ENCODE data around the gene CACNG7.

CACNG7 gene

DNA sequence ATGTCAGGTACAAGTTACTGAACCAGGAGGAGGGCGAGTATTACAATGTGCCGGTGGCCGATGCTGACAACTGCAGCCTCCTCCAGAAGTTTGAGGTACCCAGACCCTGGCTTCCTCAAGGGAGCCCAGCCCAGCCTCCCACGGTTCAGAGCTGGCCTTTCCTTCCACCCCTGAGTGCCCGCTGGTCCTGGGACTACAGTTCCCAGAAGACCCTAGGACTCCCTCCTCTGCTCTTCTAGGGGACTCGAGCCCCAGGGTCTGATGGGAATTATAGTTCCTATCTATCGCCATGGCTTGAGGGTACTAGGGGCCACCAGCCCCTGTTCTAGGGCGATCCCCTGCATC lies 16.1 kb upstream of the CACNG7 start:
- Histone ChIP-seq H3K4me1 (ENCODE audit: control insufficient read depth, insufficient read depth, low read length) (no peaks in the 10 kb centered on the region), H3K27me3 (ENCODE audit: control insufficient read depth in 1 of 2, insufficient read depth in 2 of 2, low read length in 2 of 2) (peaks cover 29 to 37% of the 10 kb centered on the region in 2 donors), H3K36me3 (ENCODE audit: control insufficient read depth in 2 of 2, insufficient read depth in 2 of 2, low read length in 2 of 2) (no peaks in the 10 kb centered on the region), H3K9me3 (ENCODE audit: control insufficient read depth in 2 of 2, low read length in 2 of 2) (no peaks in the 10 kb centered on the region), H3K9ac (ENCODE audit: low read length in 2 of 2) (no peak overlapping the region), H3K27ac (ENCODE audit: low read length) (no peak overlapping the region), H3K4me3 (ENCODE audit: low read length in 2 of 2) (no peak overlapping the region)

DNA sequence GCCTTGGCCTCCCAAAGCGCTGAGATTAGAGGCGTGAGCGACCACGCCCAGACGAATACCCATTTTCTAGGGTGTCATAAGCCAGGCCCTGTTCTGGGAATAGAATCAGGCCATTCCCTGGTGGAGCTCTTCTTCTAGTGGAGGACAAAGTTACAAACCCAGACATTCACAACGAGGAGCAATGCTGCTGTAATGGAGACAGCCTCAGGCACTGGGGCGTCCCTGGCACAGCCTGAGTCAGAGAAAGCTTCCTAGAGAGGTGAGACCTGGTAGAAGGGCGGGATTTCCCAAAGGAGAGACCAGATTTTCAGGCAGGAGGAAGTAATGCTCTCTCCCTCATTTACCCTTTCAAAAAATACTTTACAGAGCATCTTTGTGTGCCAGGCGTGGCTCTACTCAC lies 14.4 kb upstream of the CACNG7 start:
- H3K27ac ChIP-seq (ENCODE audit: low read length), result no peak overlapping the region
- no peaks in the 10 kb centered on the region for H3K4me1 ChIP-seq (ENCODE audit: control insufficient read depth, insufficient read depth, low read length)
- H3K9ac ChIP-seq (ENCODE audit: low read length in 2 of 2), result no peak overlapping the region
- H3K9me3 ChIP-seq (ENCODE audit: control insufficient read depth in 2 of 2, low read length in 2 of 2), result no peaks in the 10 kb centered on the region
- no peaks in the 10 kb centered on the region for H3K36me3 ChIP-seq (ENCODE audit: control insufficient read depth in 2 of 2, insufficient read depth in 2 of 2, low read length in 2 of 2)
- no peak overlapping the region for H3K4me3 ChIP-seq (ENCODE audit: low read length in 2 of 2)
- H3K27me3 ChIP-seq (ENCODE audit: control insufficient read depth in 1 of 2, insufficient read depth in 2 of 2, low read length in 2 of 2), result peaks cover 38 to 43% of the 10 kb centered on the region in 2 donors

DNA sequence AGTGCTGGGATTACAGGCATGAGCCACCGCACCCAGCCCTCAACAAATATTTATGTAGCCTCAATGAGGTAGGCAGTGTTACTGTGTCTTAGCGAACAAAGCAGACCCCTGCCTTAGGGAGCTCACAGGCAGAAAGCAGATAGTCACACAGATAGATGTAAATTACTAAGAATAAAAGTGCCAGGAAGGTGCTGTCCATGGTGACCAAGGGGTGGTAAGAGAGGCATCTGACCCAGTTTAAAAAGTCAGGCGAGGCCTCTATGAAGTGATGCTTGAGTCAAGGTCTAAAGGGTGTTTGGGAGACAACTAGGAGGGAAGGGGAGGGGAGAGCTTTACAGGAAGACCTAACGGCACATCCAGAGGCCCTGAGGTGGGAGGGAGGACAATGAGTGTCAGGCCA lies 12.4 kb upstream of the CACNG7 start:
- Histone ChIP-seq H3K27me3 (ENCODE audit: control insufficient read depth in 1 of 2, insufficient read depth in 2 of 2, low read length in 2 of 2) (peaks cover 42 to 44% of the 10 kb centered on the region in 2 donors), H3K27ac (ENCODE audit: low read length) (no peak overlapping the region), H3K36me3 (ENCODE audit: control insufficient read depth in 2 of 2, insufficient read depth in 2 of 2, low read length in 2 of 2) (no peaks in the 10 kb centered on the region), H3K9me3 (ENCODE audit: control insufficient read depth in 2 of 2, low read length in 2 of 2) (no peaks in the 10 kb centered on the region), H3K4me3 (ENCODE audit: low read length in 2 of 2) (no peak overlapping the region), H3K4me1 (ENCODE audit: control insufficient read depth, insufficient read depth, low read length) (no peaks in the 10 kb centered on the region), H3K9ac (ENCODE audit: low read length in 2 of 2) (no peak overlapping the region)

DNA sequence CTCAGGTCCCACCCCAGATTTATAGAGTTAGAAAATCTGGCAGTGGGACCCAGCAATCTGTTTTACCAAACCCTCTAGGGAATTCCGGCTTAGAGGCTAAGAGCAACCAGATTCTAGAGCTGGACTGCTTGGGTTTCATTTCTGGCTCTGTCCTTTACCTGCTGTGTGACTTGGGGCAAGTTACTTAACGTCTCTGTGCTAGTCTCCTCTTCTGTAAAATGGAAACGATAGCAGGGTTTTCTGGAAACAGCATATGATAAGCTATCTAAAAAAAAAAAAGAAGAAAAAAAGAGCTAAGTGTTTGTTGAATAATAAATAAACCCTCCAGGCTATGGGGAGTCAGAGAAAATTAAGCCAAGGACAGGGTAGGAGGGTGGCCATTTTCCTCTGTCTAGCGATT lies 11.6 kb upstream of the CACNG7 start:
- H3K4me1 ChIP-seq (ENCODE audit: control insufficient read depth, insufficient read depth, low read length), result no peaks in the 10 kb centered on the region
- H3K9ac ChIP-seq (ENCODE audit: low read length in 2 of 2), result no peak overlapping the region

DNA sequence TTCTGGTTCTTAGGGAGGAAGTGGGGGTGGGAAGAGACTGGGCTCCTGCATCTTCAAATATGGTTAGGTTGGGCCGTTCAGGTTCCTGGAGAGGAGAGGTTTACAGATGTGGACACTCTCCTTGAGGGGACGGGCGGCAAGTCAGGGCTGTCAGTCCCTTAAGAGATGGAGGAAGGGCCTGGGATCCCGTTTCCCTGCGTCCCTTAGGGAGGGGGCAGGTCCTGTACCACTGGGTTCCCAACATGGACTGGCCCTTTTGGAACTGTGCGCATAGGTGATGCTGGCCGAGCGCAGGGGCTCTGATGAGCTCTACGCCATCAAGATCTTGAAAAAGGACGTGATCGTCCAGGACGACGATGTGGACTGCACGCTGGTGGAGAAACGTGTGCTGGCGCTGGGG lies 10.9 kb upstream of the CACNG7 start:
- Histone ChIP-seq H3K36me3 (ENCODE audit: control insufficient read depth in 2 of 2, insufficient read depth in 2 of 2, low read length in 2 of 2) (no peaks in the 10 kb centered on the region), H3K9ac (ENCODE audit: low read length in 2 of 2) (no peak overlapping the region), H3K27me3 (ENCODE audit: control insufficient read depth in 1 of 2, insufficient read depth in 2 of 2, low read length in 2 of 2) (peaks cover 30 to 42% of the 10 kb centered on the region in 2 donors), H3K4me3 (ENCODE audit: low read length in 2 of 2) (no peak overlapping the region), H3K4me1 (ENCODE audit: control insufficient read depth, insufficient read depth, low read length) (no peaks in the 10 kb centered on the region), H3K9me3 (ENCODE audit: control insufficient read depth in 2 of 2, low read length in 2 of 2) (no peaks in the 10 kb centered on the region), H3K27ac (ENCODE audit: low read length) (no peak overlapping the region)

More for the DNA sequence above, 11.6 kb upstream of the CACNG7 start:
- H3K36me3 ChIP-seq (ENCODE audit: control insufficient read depth in 2 of 2, insufficient read depth in 2 of 2, low read length in 2 of 2), result no peaks in the 10 kb centered on the region
- no peak overlapping the region for H3K27ac ChIP-seq (ENCODE audit: low read length)
- no peaks in the 10 kb centered on the region for H3K9me3 ChIP-seq (ENCODE audit: control insufficient read depth in 2 of 2, low read length in 2 of 2)
- H3K4me3 ChIP-seq (ENCODE audit: low read length in 2 of 2), result no peak overlapping the region
- H3K27me3 ChIP-seq (ENCODE audit: control insufficient read depth in 1 of 2, insufficient read depth in 2 of 2, low read length in 2 of 2), result peaks cover 36 to 40% of the 10 kb centered on the region in 2 donors

DNA sequence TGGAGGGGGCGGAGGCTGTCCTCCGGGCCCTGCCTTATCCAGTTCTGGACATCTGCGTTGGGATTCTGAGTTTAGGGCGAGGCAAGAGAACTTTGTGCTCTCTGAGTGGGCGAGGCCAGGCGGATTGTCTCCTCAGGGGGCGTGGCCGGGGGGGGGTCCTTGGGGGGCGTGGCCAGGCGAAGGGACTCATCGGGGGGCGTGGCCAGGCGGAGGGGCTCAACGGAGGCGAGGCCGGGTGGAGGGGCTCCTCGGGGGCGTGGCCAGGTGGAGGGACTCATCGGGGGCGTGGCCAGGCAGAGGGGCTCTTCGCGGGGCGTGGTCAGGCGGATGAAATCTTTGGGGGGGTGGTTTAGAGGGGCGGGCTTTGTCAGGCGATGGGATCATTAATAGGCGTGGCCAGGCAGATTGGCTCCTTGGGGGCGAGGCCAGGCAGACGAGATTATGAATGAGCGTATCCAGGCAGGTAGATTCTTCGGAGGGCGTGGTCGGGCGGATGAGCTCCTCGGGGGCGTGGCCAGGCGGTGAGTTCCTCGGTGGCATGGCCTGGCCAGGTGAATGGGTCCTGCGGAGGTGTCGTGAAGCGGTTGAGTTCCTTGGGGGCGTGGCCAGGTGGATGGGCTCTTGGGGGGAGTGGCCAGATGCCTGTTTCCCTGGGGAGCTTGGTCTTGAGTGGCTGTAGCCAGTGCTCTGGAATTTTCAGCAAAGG lies 10.3 kb upstream of the CACNG7 start:
- H3K4me1 ChIP-seq (ENCODE audit: control insufficient read depth, insufficient read depth, low read length), result no peaks in the 10 kb centered on the region

DNA sequence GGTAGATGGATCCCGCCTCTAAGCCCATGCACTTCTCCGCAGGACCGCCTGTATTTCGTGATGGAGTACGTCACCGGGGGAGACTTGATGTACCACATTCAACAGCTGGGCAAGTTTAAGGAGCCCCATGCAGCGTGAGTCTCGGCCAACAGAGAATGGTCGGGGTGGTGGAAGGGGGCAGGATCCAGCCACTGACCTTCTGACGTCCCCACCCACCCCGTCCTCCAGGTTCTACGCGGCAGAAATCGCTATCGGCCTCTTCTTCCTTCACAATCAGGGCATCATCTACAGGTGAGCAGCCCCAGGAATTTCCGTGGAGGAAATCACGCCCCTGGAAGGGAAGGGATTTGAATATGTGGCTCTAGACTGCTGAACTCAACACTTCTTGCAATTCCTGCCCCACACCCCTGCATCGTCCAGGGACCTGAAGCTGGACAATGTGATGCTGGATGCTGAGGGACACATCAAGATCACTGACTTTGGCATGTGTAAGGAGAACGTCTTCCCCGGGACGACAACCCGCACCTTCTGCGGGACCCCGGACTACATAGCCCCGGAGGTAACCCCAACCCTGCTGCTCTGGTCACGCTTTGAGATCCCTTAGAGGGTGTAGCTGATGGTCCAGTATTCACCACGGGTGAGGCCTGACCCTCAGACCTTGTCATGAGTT lies 8.8 kb upstream of the CACNG7 start:
- Histone ChIP-seq H3K4me1 (ENCODE audit: control insufficient read depth, insufficient read depth, low read length) (no peaks in the 10 kb centered on the region), H3K27me3 (ENCODE audit: control insufficient read depth in 1 of 2, insufficient read depth in 2 of 2, low read length in 2 of 2) (peaks cover 38 to 44% of the 10 kb centered on the region in 2 donors), H3K36me3 (ENCODE audit: control insufficient read depth in 2 of 2, insufficient read depth in 2 of 2, low read length in 2 of 2) (no peaks in the 10 kb centered on the region)

More for the DNA sequence above, 10.3 kb upstream of the CACNG7 start:
- Histone ChIP-seq H3K9me3 (ENCODE audit: control insufficient read depth in 2 of 2, low read length in 2 of 2) (no peaks in the 10 kb centered on the region), H3K4me3 (ENCODE audit: low read length in 2 of 2) (no peak overlapping the region), H3K27ac (ENCODE audit: low read length) (no peak overlapping the region), H3K36me3 (ENCODE audit: control insufficient read depth in 2 of 2, insufficient read depth in 2 of 2, low read length in 2 of 2) (no peaks in the 10 kb centered on the region), H3K9ac (ENCODE audit: low read length in 2 of 2) (no peak overlapping the region), H3K27me3 (ENCODE audit: control insufficient read depth in 1 of 2, insufficient read depth in 2 of 2, low read length in 2 of 2) (peaks cover 30 to 46% of the 10 kb centered on the region in 2 donors)

DNA sequence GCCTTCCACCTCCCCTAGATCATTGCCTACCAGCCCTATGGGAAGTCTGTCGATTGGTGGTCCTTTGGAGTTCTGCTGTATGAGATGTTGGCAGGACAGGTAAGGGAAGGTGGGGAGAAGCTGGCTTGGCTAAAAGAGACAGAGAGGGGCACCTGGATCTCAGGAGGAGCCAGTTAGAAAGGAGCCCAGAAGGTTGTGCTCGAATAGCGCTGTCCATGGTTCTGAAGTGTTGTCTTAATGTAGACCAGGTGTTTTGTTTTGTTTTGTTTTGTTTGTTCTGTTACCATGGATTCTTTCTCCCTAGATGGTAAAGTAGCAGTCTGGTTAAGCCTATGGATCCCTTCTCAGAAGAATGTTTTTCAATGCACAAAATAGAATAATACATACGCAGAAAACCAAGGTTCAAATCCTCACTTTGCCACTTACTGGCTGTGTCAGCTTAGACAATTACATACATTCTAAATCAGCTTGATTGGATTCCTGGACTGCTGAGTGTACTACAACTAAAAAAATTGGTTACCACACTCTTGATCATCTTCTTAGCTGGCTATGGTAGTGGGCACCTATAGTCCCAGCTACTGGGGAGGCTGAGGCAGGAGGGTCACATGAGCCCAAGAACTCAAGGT lies 5.9 kb upstream of the CACNG7 start:
- no peak overlapping the region for H3K27ac ChIP-seq (ENCODE audit: low read length)
- H3K36me3 ChIP-seq (ENCODE audit: control insufficient read depth in 2 of 2, insufficient read depth in 2 of 2, low read length in 2 of 2), result no peaks in the 10 kb centered on the region
- H3K27me3 ChIP-seq (ENCODE audit: control insufficient read depth in 1 of 2, insufficient read depth in 2 of 2, low read length in 2 of 2), result peaks cover 42 to 50% of the 10 kb centered on the region in 2 donors
- no peaks in the 10 kb centered on the region for H3K9me3 ChIP-seq (ENCODE audit: control insufficient read depth in 2 of 2, low read length in 2 of 2)
- no peak overlapping the region for H3K4me3 ChIP-seq (ENCODE audit: low read length in 2 of 2)
- peaks cover 13% of the 10 kb centered on the region for H3K4me1 ChIP-seq (ENCODE audit: control insufficient read depth, insufficient read depth, low read length)
- H3K9ac ChIP-seq (ENCODE audit: low read length in 2 of 2), result no peak overlapping the region

More for the DNA sequence above, 8.8 kb upstream of the CACNG7 start:
- H3K4me3 ChIP-seq (ENCODE audit: low read length in 2 of 2), result no peak overlapping the region
- H3K27ac ChIP-seq (ENCODE audit: low read length), result no peak overlapping the region
- no peak overlapping the region for H3K9ac ChIP-seq (ENCODE audit: low read length in 2 of 2)
- H3K9me3 ChIP-seq (ENCODE audit: control insufficient read depth in 2 of 2, low read length in 2 of 2), result no peaks in the 10 kb centered on the region

DNA sequence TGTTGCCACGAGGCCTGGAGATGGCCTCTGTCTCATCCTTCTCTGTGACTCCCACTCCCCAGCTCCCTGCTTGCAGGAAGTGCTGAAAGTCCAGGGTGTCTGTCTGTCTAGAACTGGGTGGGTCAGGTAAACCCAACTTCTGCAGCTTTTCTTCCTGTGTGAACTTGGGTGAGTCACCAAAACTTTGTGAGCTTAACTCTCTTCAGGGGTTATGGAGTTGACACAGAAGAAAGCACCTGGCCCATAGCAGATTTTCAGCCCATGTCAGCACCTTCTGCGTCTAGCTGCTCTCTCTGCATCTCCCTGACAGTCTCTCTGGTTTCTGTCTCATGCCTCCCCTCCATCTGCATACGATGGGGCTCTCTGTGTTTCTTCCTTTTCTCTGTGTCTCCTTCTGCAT lies 4.2 kb upstream of the CACNG7 start:
- Histone ChIP-seq H3K27me3 (ENCODE audit: control insufficient read depth in 1 of 2, insufficient read depth in 2 of 2, low read length in 2 of 2) (peaks cover 51 to 59% of the 10 kb centered on the region in 2 donors), H3K36me3 (ENCODE audit: control insufficient read depth in 2 of 2, insufficient read depth in 2 of 2, low read length in 2 of 2) (no peaks in the 10 kb centered on the region), H3K9me3 (ENCODE audit: control insufficient read depth in 2 of 2, low read length in 2 of 2) (no peaks in the 10 kb centered on the region), H3K4me1 (ENCODE audit: control insufficient read depth, insufficient read depth, low read length) (peaks cover 25% of the 10 kb centered on the region), H3K4me3 (ENCODE audit: low read length in 2 of 2) (no peak overlapping the region), H3K9ac (ENCODE audit: low read length in 2 of 2) (no peak overlapping the region), H3K27ac (ENCODE audit: low read length) (no peak overlapping the region)

DNA sequence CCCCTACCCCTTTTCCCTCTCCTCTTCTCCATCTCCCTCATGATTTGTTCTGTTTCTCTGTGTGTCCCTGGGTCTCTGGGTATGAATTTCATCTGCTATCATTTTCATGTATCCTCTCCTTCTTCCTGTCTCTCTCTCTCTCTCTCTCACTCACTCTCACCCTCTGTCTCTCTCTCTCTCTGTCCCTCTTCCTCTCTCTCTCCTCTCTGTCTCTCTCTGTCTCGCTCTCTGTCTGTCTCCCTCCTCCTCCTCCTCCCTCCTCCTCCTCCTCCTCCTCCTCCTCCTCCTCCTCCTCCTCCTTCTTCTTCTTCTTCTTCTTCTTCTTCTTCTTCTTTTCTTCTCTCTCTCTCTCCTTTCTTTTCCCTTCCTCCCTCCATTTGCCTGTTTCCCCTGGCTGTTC lies 3.3 kb upstream of the CACNG7 start:
- Histone ChIP-seq H3K27ac (ENCODE audit: low read length) (no peak overlapping the region), H3K4me3 (ENCODE audit: low read length in 2 of 2) (no peak overlapping the region), H3K4me1 (ENCODE audit: control insufficient read depth, insufficient read depth, low read length) (peaks cover 25% of the 10 kb centered on the region), H3K36me3 (ENCODE audit: control insufficient read depth in 2 of 2, insufficient read depth in 2 of 2, low read length in 2 of 2) (no peaks in the 10 kb centered on the region), H3K27me3 (ENCODE audit: control insufficient read depth in 1 of 2, insufficient read depth in 2 of 2, low read length in 2 of 2) (peaks cover 52 to 63% of the 10 kb centered on the region in 2 donors), H3K9ac (ENCODE audit: low read length in 2 of 2) (no peak overlapping the region), H3K9me3 (ENCODE audit: control insufficient read depth in 2 of 2, low read length in 2 of 2) (no peaks in the 10 kb centered on the region)

Measured in stomach smooth muscle (tissue), 2 donors.